ENCODE data around the gene ZRANB2. TPM values are rescaled to one million over a fixed set of nuclear protein-coding genes. Genes with fewer than 3 reads are reported as not detected.

ZRANB2 gene
- total and polyA plus RNA-seq, 9 of the 15 experiments (the other 6 are each of a cell fraction or from before 2014, with no cell fraction given) = 80.8 to 264 (median 157) TPM

GRCh38 chr1:71089536-71090270, 8.9 kb upstream of the ZRANB2 start:
- DNase-seq (ENCODE audit: extremely low read depth in 1 of 4, low spot score in 3 of 4) = no peak
- BruUV-seq (replicated peaks) = no TSS peak
- no peak for FAIRE-seq
- Histone ChIP-seq H4K20me1 (replicated peaks; ENCODE audit: control insufficient read depth, insufficient read depth, low read length) (no peaks in the 10 kb centered on the region), H3K79me2 (ENCODE audit: control insufficient read depth, insufficient read depth, low read length) (no peaks in the 10 kb centered on the region), H3K9me3 (replicated peaks; ENCODE audit: control insufficient read depth, insufficient read depth, low read depth, low read length) (no peaks in the 10 kb centered on the region), H3K27ac (ENCODE audit: extremely low read depth, low read depth, low read length) (no peak overlapping the region), H2AFZ (ENCODE audit: low read depth, low read length) (no peak overlapping the region), H3K9ac (ENCODE audit: insufficient read depth in 1 of 2, low read depth in 2 of 2, low read length in 2 of 2) (no peak overlapping the region), H3K27me3 (ENCODE audit: control insufficient read depth in 2 of 2, insufficient read depth in 2 of 2, low read length in 2 of 2) (no peaks in the 10 kb centered on the region; a peak in 1 of 5 replicates), H3K9me1 (ENCODE audit: control insufficient read depth, insufficient read depth, low read length) (no peaks in the 10 kb centered on the region), H3K4me3 (no peak overlapping the region), H3K4me1 (replicated peaks in 1 of 2; ENCODE audit: control insufficient read depth in 2 of 2, insufficient read depth in 2 of 2, low read length in 2 of 2) (no peaks in the 10 kb centered on the region), H3K36me3 (ENCODE audit: control insufficient read depth, insufficient read depth, low read length) (no peaks in the 10 kb centered on the region), H3K4me2 (ENCODE audit: insufficient read depth, low read length) (no peak overlapping the region)
- in situ Hi-C loops (cut with MboI) (no loop called here), intact Hi-C loops (cut with micrococcal nuclease) (loop anchor here (5.0 kb wide), 2 partner anchors 433 to 948 kb away; no protein-coding TSS in a partner anchor)
- POLR2A ChIA-PET = interaction anchor here (0.7 kb wide), 1 partner anchor 9 kb away, joined by 3 read pairs; the partner anchor contains the start of gene ZRANB2
- CTCF ChIA-PET (ENCODE audit: low intra/inter-chr PET ratio) = no interaction called here
- WGBS (ENCODE audit: insufficient coverage, low coverage, missing lambda C conversion rate) = 14% methylated on average over 6 of the region's 6 CpGs
- ATAC-seq = no peak
- TF ChIP-seq TRIM24 (IDR thresholded peaks at IDR 0.05) (no peak), PHTF2 (CRISPR knock-in tag; IDR thresholded peaks at IDR 0.05) (no peak), ZNF512 (tag; IDR thresholded peaks at IDR 0.05) (no peak), ZNF41 (CRISPR knock-in tag; conservative IDR thresholded peaks at IDR 0.05) (no peak), ELK3 (CRISPR knock-in tag; IDR thresholded peaks at IDR 0.05) (no peak), ZMIZ1 (IDR thresholded peaks at IDR 0.05; ENCODE audit: low read depth in 2 of 2, low read length in 2 of 2) (no peak), ETS2 (tag; IDR thresholded peaks at IDR 0.05; ENCODE audit: borderline replicate concordance, poor library complexity, severe bottlenecking) (no peak), STAT6 (CRISPR knock-in tag; IDR thresholded peaks at IDR 0.05) (no peak), CBX8 (IDR thresholded peaks at IDR 0.05; ENCODE audit: borderline replicate concordance, extremely low read depth, low read depth, low read length, poor library complexity, severe bottlenecking) (no peak), ILF3 (IDR thresholded peaks at IDR 0.05; ENCODE audit: borderline replicate concordance) (no peak), SMC3 (conservative IDR thresholded peaks at IDR 0.05; ENCODE audit: insufficient read depth, low read depth, low read length) (no peak), KLF10 (CRISPR knock-in tag; IDR thresholded peaks at IDR 0.05) (no peak)

All from K562 (cell line).